NCI-H526 (cell line): ENCODE data around the gene CEP85.

Source experiments
- DNase-seq, 2 experiments: peaks; one replicate each; lab custom pipeline; 2025; lab: John Stamatoyannopoulos, UW

CEP85 gene

DNA sequence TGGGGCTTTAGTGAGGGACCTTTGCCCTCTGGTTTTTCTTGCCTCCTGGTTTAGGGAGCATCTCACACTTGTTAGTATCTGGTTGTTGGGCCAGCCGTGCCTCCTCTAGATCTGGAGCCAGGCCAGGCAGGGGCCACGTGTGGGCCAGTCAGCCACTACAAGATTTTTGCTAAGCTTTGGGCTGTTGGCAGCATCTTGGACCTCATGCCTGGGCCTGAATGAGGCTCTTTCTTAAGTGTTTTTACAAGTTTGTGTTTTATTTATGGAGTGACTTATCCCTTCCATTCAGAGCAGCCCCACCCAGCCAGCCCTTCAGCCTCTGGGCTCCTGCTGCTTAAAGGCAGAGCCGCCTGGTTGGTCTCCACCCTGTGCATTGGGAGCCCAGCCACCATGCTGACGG is 44.3 kb downstream of the CEP85 start:
- DNase-seq: no peak

DNA sequence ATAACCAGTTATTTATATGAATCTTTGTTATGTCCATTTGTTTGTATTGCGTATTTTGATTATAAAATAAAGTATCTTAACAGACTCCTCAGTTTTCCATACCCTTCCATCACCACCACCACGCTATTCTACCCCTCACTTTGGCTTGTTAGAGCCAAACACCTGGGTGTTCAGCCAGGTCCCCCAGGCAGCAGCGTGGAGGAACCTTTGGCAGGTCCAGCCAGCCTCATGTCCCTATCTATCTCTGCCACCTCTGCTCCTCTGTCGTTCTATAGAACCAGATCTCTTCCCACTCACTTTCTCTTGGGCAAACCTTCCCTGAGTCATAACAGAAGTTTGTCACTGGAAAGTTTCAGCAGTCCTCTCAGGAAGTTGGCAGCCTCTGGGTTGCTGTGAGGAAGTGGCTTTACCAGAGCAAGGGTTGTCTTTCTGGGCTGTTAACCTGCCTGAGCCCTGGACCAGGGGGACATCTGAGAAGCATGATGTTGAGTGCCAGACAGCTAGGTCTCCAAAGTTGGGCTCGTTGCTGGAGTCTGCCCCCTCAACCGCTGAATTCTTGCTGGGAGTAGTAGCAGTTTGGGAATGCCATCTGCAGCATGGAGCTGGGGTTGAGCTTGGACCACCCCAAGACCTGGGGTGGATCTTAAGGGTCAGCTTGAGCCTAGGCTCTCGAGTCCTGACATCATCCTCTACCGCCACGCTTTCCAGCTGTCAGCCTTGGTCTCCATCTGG is 44.9 kb downstream of the CEP85 start:
- no peak for DNase-seq

GRCh38 chr1:26279456-26280332 is 45.7 kb downstream of the CEP85 start, which contains the start of gene SH3BGRL3:
TSS of gene SH3BGRL3 (plus strand) at chr1:26280086. CDS start at chr1:26280156, 70 bp downstream.
- peak; percentile 56 to 90 for DNase-seq

DNA sequence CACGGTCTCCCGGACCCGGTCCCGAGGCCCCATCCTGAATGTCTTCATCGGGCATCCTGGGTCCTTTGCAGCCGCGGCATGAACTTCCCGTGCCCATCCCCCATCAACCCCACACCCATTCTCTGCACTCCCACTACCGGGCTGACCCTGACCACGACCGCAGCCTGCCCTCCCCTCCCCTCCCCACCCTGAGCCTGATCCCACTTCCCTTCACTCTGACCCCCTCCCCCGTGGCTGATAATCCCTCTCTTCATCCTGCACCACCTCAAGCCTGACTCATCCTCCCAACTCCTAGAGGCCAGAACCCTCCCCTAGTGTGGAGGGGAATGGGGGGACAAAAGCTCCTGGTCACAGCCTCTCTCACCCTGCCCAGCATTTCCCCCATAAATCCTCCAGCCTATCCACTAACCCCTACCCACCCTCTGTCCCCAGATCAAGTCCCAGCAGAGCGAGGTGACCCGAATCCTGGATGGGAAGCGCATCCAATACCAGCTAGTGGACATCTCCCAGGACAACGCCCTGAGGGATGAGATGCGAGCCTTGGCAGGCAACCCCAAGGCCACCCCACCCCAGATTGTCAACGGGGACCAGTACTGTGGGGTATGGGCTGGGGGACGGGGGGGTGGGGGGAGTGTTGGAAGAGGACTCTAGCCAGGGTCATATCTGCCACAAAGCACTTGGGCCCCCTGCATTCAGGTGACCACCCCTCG is 46.5 kb downstream of the CEP85 start:
- no peak for DNase-seq

- no peak for DNase-seq
Measured at GRCh38 chr1:26281091-26281958, 47.3 kb downstream of the CEP85 start.

DNA sequence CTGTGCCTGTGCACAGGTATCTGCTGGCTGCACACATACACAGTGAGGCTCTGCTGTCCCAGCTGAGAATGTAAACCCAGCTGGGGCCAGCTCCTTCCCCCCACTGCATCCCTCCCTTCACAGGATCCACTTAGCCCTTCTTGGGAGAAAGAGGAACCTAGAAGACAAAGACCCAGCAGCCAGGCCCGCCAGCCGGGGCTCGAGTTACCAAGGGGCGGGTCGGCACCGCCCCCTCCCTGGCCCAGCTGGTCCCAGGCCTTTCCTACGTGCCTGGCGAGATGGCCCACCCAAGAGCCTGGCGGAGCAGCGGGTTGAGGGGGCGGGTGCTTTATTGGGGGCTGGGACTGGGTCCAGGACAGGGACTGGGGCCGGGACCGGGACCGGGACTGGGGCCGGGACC is 48.0 kb downstream of the CEP85 start:
- DNase-seq: no peak

- DNase-seq: no peak
Measured at GRCh38 chr1:26282401-26282918, 48.5 kb downstream of the CEP85 start.

DNA sequence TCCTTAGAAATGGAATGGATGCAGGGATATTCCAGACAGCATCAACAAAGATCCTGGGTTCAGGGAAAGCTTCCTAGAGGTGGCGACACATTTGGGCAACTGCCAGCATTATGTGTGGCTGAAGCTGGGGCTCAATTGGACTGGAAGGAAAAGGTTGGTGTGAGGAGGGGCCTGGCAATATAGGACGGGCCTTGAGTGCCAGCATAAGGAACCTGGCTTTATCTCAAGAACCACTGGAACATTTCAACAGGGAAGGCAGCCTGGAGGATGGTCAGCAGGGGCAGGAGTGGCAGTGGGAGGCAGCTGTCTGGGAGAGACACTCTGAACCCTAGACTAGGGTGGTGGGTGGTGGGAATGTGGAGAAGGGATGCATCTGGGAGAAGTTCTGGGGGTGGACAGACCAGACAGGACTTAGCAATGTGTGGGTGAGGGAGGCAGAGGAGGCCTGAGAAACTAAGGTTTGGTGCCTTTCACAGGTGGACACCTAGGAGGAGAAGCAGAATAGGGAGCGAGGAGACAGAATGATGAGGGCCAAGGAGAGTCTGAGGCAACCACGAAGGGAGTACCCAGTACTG is 49.4 kb downstream of the CEP85 start:
- no peak for DNase-seq

- DNase-seq: no peak
Measured at GRCh38 chr1:26283871-26284596, 50.0 kb downstream of the CEP85 start.

DNA sequence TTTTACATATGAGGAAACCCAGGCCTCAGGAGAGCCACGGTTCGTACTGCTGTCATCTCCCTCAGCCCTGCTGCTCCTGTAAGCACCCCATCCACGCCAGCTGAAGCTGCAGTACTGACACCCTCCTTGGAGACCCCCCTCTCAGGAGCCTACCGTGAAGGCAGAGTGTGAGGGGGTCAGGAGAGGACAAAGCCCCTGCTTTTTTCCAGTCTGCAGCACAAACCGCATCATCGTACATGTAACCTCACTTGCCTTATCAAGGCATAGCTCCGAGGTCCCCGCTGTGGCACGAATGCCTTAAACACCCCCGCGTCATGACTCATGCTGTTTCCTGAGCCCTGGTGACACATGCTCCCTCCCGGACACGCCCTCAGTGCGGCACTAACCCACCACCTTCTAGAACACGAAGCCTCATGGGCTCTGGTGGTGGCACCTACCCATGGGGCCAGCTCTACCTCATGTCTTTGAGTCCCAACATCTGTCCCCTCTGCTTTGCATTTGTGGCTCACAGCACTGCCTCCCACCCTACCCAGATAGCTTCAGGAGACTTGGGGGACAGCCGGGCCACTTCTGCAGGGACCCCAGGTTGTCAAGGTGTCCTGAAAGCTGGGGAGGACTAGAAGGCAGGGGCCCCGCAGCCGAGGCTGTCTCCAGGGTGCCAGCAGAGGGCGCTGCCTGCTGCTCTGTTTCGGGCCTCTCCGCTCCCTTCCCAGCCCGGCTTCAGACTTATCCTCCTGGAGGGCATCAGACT is 50.8 kb downstream of the CEP85 start:
- DNase-seq: peak in 1 of 2 experiments; percentile 72

GRCh38 chr1:26285366-26286063 is 51.5 kb downstream of the CEP85 start:
- peak in 1 of 2 experiments; percentile 52 for DNase-seq

GRCh38 chr1:26286064-26286416 is 52.0 kb downstream of the CEP85 start:
- DNase-seq: no peak

GRCh38 chr1:26287033-26287711 is 53.2 kb downstream of the CEP85 start:
- DNase-seq: no peak

- no peak for DNase-seq
Measured at GRCh38 chr1:26287811-26288210, 53.8 kb downstream of the CEP85 start.

DNA sequence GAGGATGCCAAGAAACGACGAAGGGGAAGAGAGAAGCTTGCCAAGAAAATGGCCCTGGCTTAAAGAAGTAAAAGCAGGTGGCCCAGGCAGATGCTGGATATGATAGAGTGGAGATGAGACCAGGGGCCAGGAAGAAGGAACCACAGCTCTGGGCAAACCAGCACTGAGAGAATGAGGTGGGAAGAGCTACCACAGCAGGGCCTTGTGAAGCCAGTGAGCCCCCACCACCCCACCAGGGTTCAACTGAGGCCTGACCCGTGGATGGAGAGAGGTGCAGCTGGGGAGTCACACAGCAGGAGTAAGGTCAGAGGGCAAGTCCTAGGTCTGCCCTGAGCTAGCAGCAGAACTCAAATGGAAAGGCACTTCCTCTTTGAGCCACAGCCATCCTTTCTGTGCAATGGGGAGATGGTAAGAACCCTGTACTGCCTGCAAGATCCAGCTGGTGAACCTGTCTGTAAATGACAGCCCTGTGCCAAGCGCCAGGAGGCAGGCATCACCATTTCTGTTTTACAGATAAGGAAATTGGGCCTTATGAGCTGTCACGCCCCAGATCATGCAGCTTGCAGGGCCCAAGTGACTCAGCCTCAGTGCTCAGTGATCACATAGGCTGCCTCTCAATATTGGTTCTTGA is 54.4 kb downstream of the CEP85 start:
- DNase-seq: no peak

DNA sequence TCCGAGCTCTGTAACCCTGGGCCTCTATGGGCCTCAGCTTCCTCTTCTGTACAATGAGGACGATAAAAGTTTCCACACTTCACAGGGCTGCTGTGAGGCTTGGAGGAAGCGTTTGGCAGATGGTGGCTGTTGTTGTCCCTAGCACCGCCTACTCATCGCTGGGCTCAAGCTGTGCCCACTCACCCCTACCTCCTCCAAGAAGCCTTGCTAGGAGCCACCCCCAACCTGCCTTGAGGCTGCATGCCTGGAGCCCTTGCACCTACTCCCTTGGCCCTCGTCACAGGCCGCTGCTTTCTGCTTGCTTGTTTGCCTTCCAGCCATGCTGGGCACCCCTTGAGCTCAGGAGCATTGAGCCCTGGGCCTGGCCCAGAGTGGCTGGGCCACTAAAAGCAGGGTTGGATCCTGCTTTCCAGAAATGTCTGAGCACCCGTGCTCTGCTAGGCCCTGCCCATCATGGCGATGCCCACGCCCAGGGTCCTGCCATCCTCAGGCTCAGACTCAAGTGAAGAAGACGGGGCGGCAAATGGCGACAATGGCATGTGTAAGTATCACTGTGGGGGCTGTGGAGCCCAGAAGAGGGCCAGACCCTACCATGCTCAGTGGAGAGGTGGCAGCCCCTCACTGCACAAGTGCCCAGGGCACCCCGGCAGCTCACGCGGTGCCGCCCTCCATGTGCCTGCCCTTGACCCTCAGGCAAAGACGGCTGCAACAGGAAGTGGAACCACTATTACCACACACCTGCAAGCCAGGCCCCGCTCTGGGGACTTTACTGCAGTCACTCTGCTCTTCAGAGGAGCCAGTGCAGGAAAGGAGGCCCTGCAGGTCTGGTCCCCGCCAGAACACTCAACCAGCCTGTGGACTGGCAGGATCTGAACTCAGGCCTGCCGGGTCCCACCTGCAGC is 55.4 kb downstream of the CEP85 start:
- DNase-seq: no peak
